K562 (cell line): Measurements from ENCODE around the gene KAZN. TPM values are rescaled to one million over a fixed set of nuclear protein-coding genes. Genes with fewer than 3 reads are reported as not detected.

Experiments used
- ATAC-seq: fragments of 200-7000 bp; cut with Tn5 transposase; 3 replicates; pipeline ENCODE4 v1.9.1; 2020; ENCODE audit warnings: moderate library complexity
- BruUV-seq: library from RNA; stranded (reverse); fragments of 400-500 nt; replicated peaks from 2 replicates; lab custom pipeline; 2021; lab: Mats Ljungman, UMichigan
- CTCF ChIA-PET: fragments of 300-600 bp; formaldehyde crosslinking; extraction: SDS; loops from one replicate; lab custom pipeline; 2021; ENCODE audit warnings: low intra/inter-chr PET ratio; lab: Yijun Ruan, JAX
- POLR2A ChIA-PET: fragments of 300-600, 350-650 bp; sonication (Branson Sonifier 250); formaldehyde crosslinking; extraction: SDS; loops from one replicate; lab custom pipeline; 2021; ENCODE audit warnings: antibody characterized with exemption, inconsistent platforms; lab: Yijun Ruan, JAX
- DNase-seq, 4 experiments: peaks; one replicate each; pipeline versions ENCODE4 v3.0.0 to v3.0.0-alpha.2; 2011 to 2018; ENCODE audit warnings: low spot score in 3 of 4, mixed read lengths in 3 of 4; ENCODE audit errors: extremely low read depth in 1 of 4
- FAIRE-seq: peaks from 2 replicates; lab custom pipeline; 2011; peaks lifted over from hg19 to GRCh38; lab: Jason Lieb, UNC
- H2AFZ ChIP-seq: 2 replicates; pipeline ENCODE4 v1.6.0; 2011; ENCODE audit warnings: low read depth, low read length, control low read depth, inconsistent platforms
- H3K27ac ChIP-seq: fragments of 200-600 bp; 3 replicates; pipeline ENCODE4 v1.8.0; 2011; ENCODE audit warnings: low read depth, mild to moderate bottlenecking, control low read depth, inconsistent platforms, low read length, moderate library complexity, mixed read lengths; ENCODE audit errors: extremely low read depth
- H3K27me3 ChIP-seq, 2 experiments: fragments of 300-600 bp in 1 of 2; 2 replicates in 1 of 2; 3 replicates in 1 of 2; pipeline versions ENCODE4 v1.6.0 to v1.8.0; 2011; ENCODE audit warnings: inconsistent platforms in 2 of 2, low read length in 2 of 2, mild to moderate bottlenecking in 1 of 2, mixed read lengths in 1 of 2, moderate library complexity in 1 of 2; ENCODE audit not compliant: control insufficient read depth in 2 of 2, insufficient read depth in 2 of 2
- H3K36me3 ChIP-seq: fragments of 300-600 bp; 3 replicates; pipeline ENCODE4 v1.8.0; 2011; ENCODE audit warnings: mild to moderate bottlenecking, low read length, inconsistent platforms; ENCODE audit not compliant: control insufficient read depth, insufficient read depth
- H3K4me1 ChIP-seq, 2 experiments: fragments of 200-600 bp in 1 of 2; replicated peaks in 1 of 2; 2 replicates in 1 of 2; 3 replicates in 1 of 2; pipeline versions ENCODE4 v1.5.1 to v1.8.0; 2011; ENCODE audit warnings: inconsistent platforms in 2 of 2, low read length in 2 of 2, mild to moderate bottlenecking in 1 of 2, mixed read lengths in 1 of 2, moderate library complexity in 1 of 2; ENCODE audit not compliant: control insufficient read depth in 2 of 2, insufficient read depth in 2 of 2
- H3K4me2 ChIP-seq: 2 replicates; pipeline ENCODE4 v1.6.1; 2011; ENCODE audit warnings: low read length, control low read depth, inconsistent platforms, mixed read lengths; ENCODE audit not compliant: insufficient read depth
- H3K4me3 ChIP-seq: fragments of 200-600 bp; sonication (generic), shearing (Covaris generic); 2 replicates; pipeline ENCODE4 v1.5.1; 2016; ENCODE audit warnings: control low read depth, inconsistent platforms
- H3K79me2 ChIP-seq: fragments of 200-600 bp; 3 replicates; pipeline ENCODE4 v1.8.0; 2011; ENCODE audit warnings: low read length, inconsistent platforms; ENCODE audit not compliant: control insufficient read depth, insufficient read depth
- H3K9ac ChIP-seq, 2 experiments: 2 replicates each; pipeline versions ENCODE4 v1.6.0 to v1.6.1; 2011; ENCODE audit warnings: low read depth in 2 of 2, low read length in 2 of 2, control low read depth in 1 of 2, inconsistent platforms in 1 of 2, mild to moderate bottlenecking in 1 of 2, mixed read lengths in 1 of 2; ENCODE audit not compliant: insufficient read depth in 1 of 2
- H3K9me1 ChIP-seq: one replicate; pipeline ENCODE4 v1.6.0; 2011; ENCODE audit warnings: inconsistent platforms, mild to moderate bottlenecking, low read length, moderate library complexity; ENCODE audit not compliant: control insufficient read depth, insufficient read depth
- H3K9me3 ChIP-seq: replicated peaks from 2 replicates; pipeline ENCODE4 v1.5.1; 2011; ENCODE audit warnings: low read depth, low read length, inconsistent platforms; ENCODE audit not compliant: control insufficient read depth, insufficient read depth
- H4K20me1 ChIP-seq: replicated peaks from 2 replicates; pipeline ENCODE4 v1.6.1; 2011; ENCODE audit warnings: low read length, inconsistent platforms, mixed read lengths; ENCODE audit not compliant: control insufficient read depth, insufficient read depth
- ATF7 ChIP-seq: fragments of 450-650 bp; IDR thresholded peaks from 2 replicates; pipeline ENCODE4 v1.7.1; 2014; ENCODE audit warnings: mild to moderate bottlenecking, moderate library complexity
- GTF2F1 ChIP-seq: IDR thresholded peaks from 2 replicates; pipeline ENCODE4 v1.6.1; 2011; ENCODE audit warnings: low read depth, low read length, improper control_type of control experiment
- KAT7 ChIP-seq: sonication (generic); formaldehyde crosslinking; IDR thresholded peaks from 2 replicates; pipeline ENCODE4 v1.8.0; 2022; ENCODE audit warnings: missing genetic modification reagents, mild to moderate bottlenecking, borderline replicate concordance
- NR2C2 ChIP-seq, 2 experiments: fragments of 200-800 bp in 1 of 2; sonication (Bioruptor generic) in 1 of 2; sonication (generic) in 1 of 2; formaldehyde crosslinking in 1 of 2; IDR thresholded peaks; 2 replicates each; pipeline versions ENCODE4 v1.6.1 to v1.8.0; 2016 to 2022; ENCODE audit warnings: mild to moderate bottlenecking in 1 of 2, missing compliant biosample characterization in 1 of 2, missing genetic modification characterization in 1 of 2, missing genetic modification reagents in 1 of 2
- RNF219 ChIP-seq: fragments of 250-450 bp; sonication (Bioruptor Pico); IDR thresholded peaks from 2 replicates; pipeline ENCODE4 v1.5.0; 2022; ENCODE audit warnings: mild to moderate bottlenecking
- UBTF ChIP-seq, 2 experiments: IDR thresholded peaks; 2 replicates each; pipeline ENCODE4 v1.6.1; 2012; ENCODE audit warnings: improper control_type of control experiment in 2 of 2, low read depth in 2 of 2, low read length in 2 of 2, borderline replicate concordance in 1 of 2
- XRCC5 ChIP-seq: fragments of 200-400 bp; formaldehyde crosslinking; IDR thresholded peaks from 2 replicates; pipeline ENCODE4 v1.6.1; 2017; ENCODE audit warnings: low read depth, mild to moderate bottlenecking, low read length
- ZNF696 ChIP-seq: fragments of 250-450 bp; sonication (Bioruptor Pico); conservative IDR thresholded peaks from 2 replicates; pipeline ENCODE4 v1.4.0; 2020; ENCODE audit warnings: mild to moderate bottlenecking, moderate library complexity
- ZNF778 ChIP-seq: fragments of 450-650 bp; formaldehyde crosslinking; IDR thresholded peaks from 2 replicates; pipeline ENCODE4 v1.4.0; 2020; ENCODE audit warnings: mild to moderate bottlenecking, moderate library complexity
- WGBS: fragments of 100-300 bp; shearing (Covaris generic); methylation state at CpG from one replicate; pipeline ENCODE4 v1.1.6; 2016; ENCODE audit warnings: low coverage, mixed read lengths; ENCODE audit not compliant: insufficient coverage; ENCODE audit errors: missing lambda C conversion rate; 5-methylcytosine and 5-hydroxymethylcytosine counted together
- in situ Hi-C: fragments of 300-500 bp; cut with MboI; formaldehyde crosslinking; loops from 4 replicates; pipeline ENCODE4 v1.15.0; 2018; ENCODE audit warnings: inconsistent platforms, mixed read lengths
- intact Hi-C: fragments of 100-400 bp; cut with micrococcal nuclease; formaldehyde crosslinking; loops from 2 replicates; pipeline ENCODE4 v1.14.2; 2022
- polyA plus RNA-seq, 8 experiments: library from polyadenylated mRNA; depleted of rRNA in 4 of 8; stranded (reverse) in 5 of 8; unstranded in 3 of 8; fragments of >200 nt; fragmentation: Nextera tagmentation in 2 of 8; fragmentation: Illumina TruSeq in 1 of 8; extraction: Ambion mirVana in 2 of 8; extraction: Trizol in 1 of 8; gene quantifications; 2 replicates each; pipeline versions ENCODE4 v1.2.1 to v1.2.3, GENCODE V29; 2011 to 2014; ENCODE audit warnings: inconsistent platforms in 1 of 8, missing spikeins in 1 of 8
- total RNA-seq, 7 experiments: library from RNA; depleted of rRNA in 6 of 7; stranded (reverse); fragments of >200 nt in 6 of 7; fragmentation: Illumina TruSeq in 2 of 7; extraction: Trizol in 2 of 7; gene quantifications; 2 replicates each; pipeline versions ENCODE4 v1.2.1 to v1.2.3, GENCODE V29; 2011 to 2021; ENCODE audit warnings: low replicate concordance in 1 of 7
- TF ChIP-seq, protein P1 (sequence below): fragments of 450-650 bp; IDR thresholded peaks from 2 replicates; pipeline ENCODE4 v1.7.0; 2016; ENCODE audit warnings: borderline replicate concordance

Gene KAZN
- total and polyA plus RNA-seq, 9 of the 15 experiments (the other 6 are each of a cell fraction or from before 2014, with no cell fraction given) = 2.1 to 21.6 (median 5.4) TPM

DNA sequence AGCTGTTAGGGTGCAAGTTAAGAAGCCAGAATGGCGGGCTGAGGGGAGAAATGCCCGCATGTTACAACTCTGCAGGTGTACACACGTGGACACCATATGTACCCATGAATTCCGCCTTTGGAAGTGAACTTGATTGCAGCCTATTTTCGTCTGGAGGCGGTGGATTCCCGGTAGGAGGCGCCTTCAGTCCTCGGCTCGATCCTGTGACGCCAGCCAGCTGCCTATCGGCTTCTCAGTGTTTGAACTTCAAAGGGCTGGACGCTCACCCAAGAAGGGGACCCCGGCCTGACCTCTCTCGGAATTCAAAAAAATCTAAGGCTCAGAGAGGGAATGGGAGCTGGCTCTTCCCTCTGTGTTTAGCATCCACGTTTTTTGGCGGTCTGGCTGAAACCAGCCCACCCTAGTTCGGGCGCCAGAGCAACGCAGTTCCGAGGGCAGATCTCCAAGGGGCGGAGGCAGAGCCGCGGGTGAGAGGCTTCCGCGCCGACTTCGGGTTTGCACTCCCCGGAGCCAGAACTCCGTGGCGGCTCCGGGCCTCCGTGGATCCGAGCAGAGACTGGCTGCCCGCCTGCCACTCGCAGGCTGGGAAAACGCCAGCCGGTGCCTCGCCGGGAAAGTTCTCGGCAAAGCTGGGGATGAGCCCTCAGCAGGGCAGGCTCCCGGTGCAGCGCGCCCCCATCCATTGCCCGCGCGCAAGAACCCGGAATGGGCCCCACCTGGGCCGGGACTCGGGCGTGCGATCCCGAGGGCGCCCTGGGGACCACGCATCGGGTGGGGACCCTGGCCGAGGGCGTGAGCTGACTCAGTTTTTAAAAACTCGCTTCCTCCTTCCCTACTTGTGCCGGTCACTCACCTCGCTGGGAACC is 554.1 kb downstream of the KAZN start (continued):
- peak; percentile 48; the same call in 1 of the 2 replicates for TF ChIP-seq ATF7
- TF ChIP-seq XRCC5 = no peak
- no peak for TF ChIP-seq ZNF778 (CRISPR knock-in tag)
- TF ChIP-seq RNF219 (CRISPR knock-in tag) = no peak
- TF ChIP-seq GTF2F1 = no peak

DNA sequence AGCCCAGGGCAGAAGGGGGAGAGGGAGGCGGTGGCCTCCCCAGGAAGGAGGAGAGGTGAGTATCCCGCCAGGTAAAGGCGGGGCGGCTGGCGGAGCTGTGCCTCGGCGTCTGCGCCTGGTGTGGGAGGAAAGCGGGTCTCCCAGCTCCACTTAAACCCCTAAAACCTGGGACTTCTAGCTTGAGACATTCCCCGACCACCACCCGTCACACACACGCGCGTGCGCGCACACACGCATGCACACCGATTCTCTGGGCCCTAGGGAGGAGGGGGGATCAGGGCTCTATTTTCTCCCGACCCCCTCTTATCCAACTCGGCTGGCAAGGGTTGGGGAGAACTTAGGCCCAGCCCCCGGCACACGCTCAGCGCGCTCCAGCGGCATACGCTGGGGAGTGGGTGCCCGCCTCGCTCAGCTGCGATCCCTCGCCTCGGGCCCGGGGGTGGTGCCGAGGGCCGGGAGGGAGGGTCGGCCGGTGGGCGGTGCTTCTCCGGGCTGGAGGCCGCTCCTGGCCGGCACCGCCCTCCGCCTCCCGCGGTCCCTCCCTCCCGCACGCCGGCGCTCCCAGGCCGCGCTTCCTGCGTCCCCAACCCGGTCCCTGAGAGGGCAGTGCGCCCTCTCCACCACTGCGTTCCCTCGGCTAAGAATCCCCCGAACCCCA is 554.8 kb downstream of the KAZN start, which contains the start of gene TMEM51:
Gene TMEM51, plus strand, starts transcription at position 564 of the 658 bp plus-strand sequence. CDS start 61,341 bp downstream, outside the sequence.
- no peaks in the 10 kb centered on the region for H3K36me3 ChIP-seq
- peak; percentile 52 to 87 (median 71) for DNase-seq
- H3K27me3 ChIP-seq = peaks cover 19 to 82% of the 10 kb centered on the region in 2 experiments
- H3K9me3 ChIP-seq = no peaks in the 10 kb centered on the region
- intact Hi-C loops (loop anchor here (10.0 kb wide), 1 partner anchor 281 kb away; the partner anchor contains the start of gene CTRC), in situ Hi-C loops (loop anchor here (5.0 kb wide), 2 partner anchors 104 to 279 kb away; no protein-coding TSS in a partner anchor)
- peak within 1 kb of the TSS; percentile 23 for H3K4me3 ChIP-seq
- H3K27ac ChIP-seq = no peak within 1 kb of the TSS
- no peaks in the 10 kb centered on the region for H3K79me2 ChIP-seq
- H2AFZ ChIP-seq = peak within 1 kb of the TSS; percentile 55
- 4% methylated on average over 31 of the region's 56 CpGs for WGBS
- ATAC-seq = peak; percentile 68
- CTCF ChIA-PET = no interaction called here
- H3K4me2 ChIP-seq = peak within 1 kb of the TSS; percentile 51
- BruUV-seq = no TSS peak
- 0 out of 2 replicates have a peak, but pooled peaks cover 6% of the 10 kb centered on the region for H4K20me1 ChIP-seq
- POLR2A ChIA-PET = interaction anchor here (0.6 to 1.8 kb wide), 4 partner anchors 12 to 274 kb away, joined by 3 to 6 read pairs (median 4); no protein-coding TSS in a partner anchor
- peaks cover 6 to 26% of the 10 kb centered on the region in 2 experiments for H3K4me1 ChIP-seq
- no peak for FAIRE-seq
- H3K9ac ChIP-seq = peak within 1 kb of the TSS in 1 of 2 experiments; percentile 75; a peak in 3 of 4 replicates
- no peaks in the 10 kb centered on the region for H3K9me1 ChIP-seq
- TF ChIP-seq, protein P1, sequence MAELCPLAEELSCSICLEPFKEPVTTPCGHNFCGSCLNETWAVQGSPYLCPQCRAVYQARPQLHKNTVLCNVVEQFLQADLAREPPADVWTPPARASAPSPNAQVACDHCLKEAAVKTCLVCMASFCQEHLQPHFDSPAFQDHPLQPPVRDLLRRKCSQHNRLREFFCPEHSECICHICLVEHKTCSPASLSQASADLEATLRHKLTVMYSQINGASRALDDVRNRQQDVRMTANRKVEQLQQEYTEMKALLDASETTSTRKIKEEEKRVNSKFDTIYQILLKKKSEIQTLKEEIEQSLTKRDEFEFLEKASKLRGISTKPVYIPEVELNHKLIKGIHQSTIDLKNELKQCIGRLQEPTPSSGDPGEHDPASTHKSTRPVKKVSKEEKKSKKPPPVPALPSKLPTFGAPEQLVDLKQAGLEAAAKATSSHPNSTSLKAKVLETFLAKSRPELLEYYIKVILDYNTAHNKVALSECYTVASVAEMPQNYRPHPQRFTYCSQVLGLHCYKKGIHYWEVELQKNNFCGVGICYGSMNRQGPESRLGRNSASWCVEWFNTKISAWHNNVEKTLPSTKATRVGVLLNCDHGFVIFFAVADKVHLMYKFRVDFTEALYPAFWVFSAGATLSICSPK = no peak
- 0 out of 2 replicates have a peak, but pooled peaks have one; percentile 34 for TF ChIP-seq KAT7
- TF ChIP-seq ZNF696 (CRISPR knock-in tag) = no peak
- 0 out of 4 replicates have a peak, but pooled peaks of 1 of the 2 experiments have one; percentile 13 for TF ChIP-seq UBTF (IDR thresholded peaks at IDR 0.05; ENCODE audit: borderline replicate concordance in 1 of 2, low read depth in 2 of 2, low read length in 2 of 2)
- no peak for TF ChIP-seq NR2C2 (CRISPR knock-in tag; IDR thresholded peaks at IDR 0.05)
- no peak for TF ChIP-seq NR2C2 (tag; IDR thresholded peaks at IDR 0.05)
